GM12878 (cell line): ENCODE measurements around the gene RBM15. TPM values are rescaled to one million over a fixed set of nuclear protein-coding genes. Genes with fewer than 3 reads are reported as not detected.
A peak's percentile ranks its signal among the peaks of the same experiment; 100 is the strongest.

ENCODE experiments used
- ATAC-seq: fragments of 200-7000 bp; cut with Tn5 transposase; 3 replicates; pipeline ENCODE4 v1.9.1; 2020; ENCODE audit warnings: mild to moderate bottlenecking, moderate library complexity
- BruUV-seq: library from RNA; stranded (reverse); fragments of 400-500 nt; replicated peaks from 2 replicates; lab custom pipeline; 2021; lab: Mats Ljungman, UMichigan
- CTCF ChIA-PET: fragments of 300-600 bp; sonication (Branson Sonifier 250); formaldehyde crosslinking; extraction: SDS; loops from one replicate; lab custom pipeline; 2021; ENCODE audit warnings: inconsistent platforms; lab: Yijun Ruan, JAX
- POLR2A ChIA-PET: fragments of 350-600 bp; formaldehyde crosslinking; extraction: SDS; loops from one replicate; lab custom pipeline; 2021; ENCODE audit warnings: inconsistent platforms; lab: Charles Lee
- RAD21 ChIA-PET: fragments of 300-600 bp; sonication (Branson Sonifier 250); formaldehyde crosslinking; loops from one replicate; lab custom pipeline; 2023; ENCODE audit warnings: antibody characterized with exemption; ENCODE audit not compliant: unreplicated experiment; lab: Charles Lee
- SMC1A ChIA-PET: fragments of 300-600 bp; sonication (Branson Sonifier 250); formaldehyde crosslinking; loops from one replicate; lab custom pipeline; 2023; ENCODE audit not compliant: unreplicated experiment, uncharacterized antibody; lab: Charles Lee
- DNase-seq: peaks from one replicate; pipeline ENCODE4 v3.0.0-alpha.2; 2011; ENCODE audit warnings: low read depth, low spot score
- FAIRE-seq: peaks from 3 replicates; lab custom pipeline; 2011; peaks lifted over from hg19 to GRCh38; lab: Jason Lieb, UNC
- H2AFZ ChIP-seq: 2 replicates; pipeline ENCODE4 v1.6.0; 2011; ENCODE audit warnings: low read depth, low read length, control low read depth; ENCODE audit not compliant: control insufficient read depth
- H3K27ac ChIP-seq: 2 replicates; pipeline ENCODE4 v1.5.1; 2011; ENCODE audit warnings: control low read depth; ENCODE audit not compliant: control insufficient read depth, insufficient read depth
- H3K27me3 ChIP-seq, 2 experiments: replicated peaks in 1 of 2; 2 replicates each; pipeline versions ENCODE4 v1.6.0 to v1.6.1; 2011; ENCODE audit warnings: low read length in 1 of 2; ENCODE audit not compliant: control insufficient read depth in 2 of 2, insufficient read depth in 2 of 2
- H3K36me3 ChIP-seq, 2 experiments: 2 replicates each; pipeline ENCODE4 v1.5.1; 2011; ENCODE audit warnings: low read length in 1 of 2; ENCODE audit not compliant: control insufficient read depth in 2 of 2, insufficient read depth in 2 of 2
- H3K4me1 ChIP-seq: 2 replicates; pipeline ENCODE4 v1.6.1; 2011; ENCODE audit warnings: mild to moderate bottlenecking, low read length, moderate library complexity, mixed read lengths; ENCODE audit not compliant: control insufficient read depth, insufficient read depth
- H3K4me2 ChIP-seq: 2 replicates; pipeline ENCODE4 v1.6.0; 2011; ENCODE audit warnings: control low read depth; ENCODE audit not compliant: control insufficient read depth, insufficient read depth
- H3K4me3 ChIP-seq: fragments of 200-600 bp; sonication (generic); 2 replicates; pipeline ENCODE4 v1.5.1; 2016
- H3K79me2 ChIP-seq: 2 replicates; pipeline ENCODE4 v1.6.0; 2011; ENCODE audit warnings: low read length; ENCODE audit not compliant: control insufficient read depth, insufficient read depth
- H3K9ac ChIP-seq: 2 replicates; pipeline ENCODE4 v1.8.0; 2011; ENCODE audit warnings: low read length, control low read depth, mixed read lengths; ENCODE audit not compliant: control insufficient read depth, insufficient read depth
- H3K9me3 ChIP-seq: replicated peaks from 3 replicates; pipeline ENCODE4 v1.5.1; 2011; ENCODE audit warnings: mild to moderate bottlenecking, low read length; ENCODE audit not compliant: control insufficient read depth, insufficient read depth
- H4K20me1 ChIP-seq: 2 replicates; pipeline ENCODE4 v1.6.0; 2011; ENCODE audit not compliant: control insufficient read depth, insufficient read depth
- CBX3 ChIP-seq: fragments of 200-600 bp; sonication (generic); IDR thresholded peaks from 2 replicates; pipeline ENCODE4 v1.6.1; 2016; ENCODE audit warnings: low read depth, borderline replicate concordance
- IRF4 ChIP-seq: IDR thresholded peaks from 2 replicates; pipeline ENCODE4 v1.6.1; 2011; ENCODE audit warnings: low read depth, low read length
- MXI1 ChIP-seq: fragments of 150-350 bp; IDR thresholded peaks from 2 replicates; pipeline ENCODE4 v1.6.1; 2011; ENCODE audit warnings: low read depth, mild to moderate bottlenecking, inconsistent platforms, low read length, improper control_type of control experiment
- RB1 ChIP-seq: fragments of 450-650 bp; formaldehyde crosslinking; IDR thresholded peaks from 2 replicates; pipeline ENCODE4 v1.6.1; 2017; ENCODE audit warnings: mild to moderate bottlenecking, borderline replicate concordance
- SMAD1 ChIP-seq: fragments of 450-650 bp; IDR thresholded peaks from 2 replicates; pipeline ENCODE4 v1.6.1; 2018; ENCODE audit warnings: mild to moderate bottlenecking, low read depth; ENCODE audit not compliant: partially characterized antibody
- TBL1XR1 ChIP-seq: IDR thresholded peaks from 2 replicates; pipeline ENCODE4 v1.6.1; 2012; ENCODE audit warnings: low read depth, low read length, improper control_type of control experiment
- ZNF24 ChIP-seq: fragments of 450-650 bp; IDR thresholded peaks from 2 replicates; pipeline ENCODE4 v1.6.1; 2017; ENCODE audit warnings: antibody characterized with exemption, mild to moderate bottlenecking
- WGBS: methylation state at CpG from one replicate; pipeline ENCODE4 v1.1.6; 2016; ENCODE audit warnings: low lambda C conversion rate; ENCODE audit not compliant: insufficient replicate concordance, insufficient coverage; ENCODE audit errors: missing lambda C conversion rate; 5-methylcytosine and 5-hydroxymethylcytosine counted together
- in situ Hi-C: fragments of 300-500 bp; cut with MboI; formaldehyde crosslinking; loops from 9 replicates; pipeline ENCODE4 v1.14.3; 2018; ENCODE audit warnings: mixed read lengths
- intact Hi-C: fragments of 100-400 bp; cut with micrococcal nuclease; formaldehyde crosslinking; loops from one replicate; pipeline ENCODE4 v1.14.2; 2022; ENCODE audit not compliant: unreplicated experiment
- polyA plus RNA-seq, 11 experiments: library from polyadenylated mRNA; depleted of rRNA in 4 of 11; unstranded in 6 of 11; stranded (reverse) in 5 of 11; fragments of >200 nt; fragmentation: Nextera tagmentation in 4 of 11; fragmentation: Illumina TruSeq in 1 of 11; extraction: Ambion mirVana in 4 of 11; extraction: Trizol in 1 of 11; gene quantifications; 1 replicate in 1 of 11; 2 replicates in 10 of 11; pipeline versions ENCODE4 v1.2.1 to v1.2.3, GENCODE V29; 2011 to 2016; ENCODE audit warnings: inconsistent platforms in 2 of 11, missing spikeins in 2 of 11, low read depth in 1 of 11
- total RNA-seq, 4 experiments: library from RNA; depleted of rRNA in 3 of 4; stranded (reverse); fragments of >200 nt in 3 of 4; fragmentation: Illumina TruSeq in 1 of 4; extraction: Trizol in 1 of 4; gene quantifications; 2 replicates each; pipeline versions ENCODE4 v1.2.1 to v1.2.3, GENCODE V29; 2013 to 2021
- TF ChIP-seq, protein P1 (sequence below): IDR thresholded peaks from 2 replicates; pipeline ENCODE4 v1.6.1; 2012; ENCODE audit warnings: low read length, inconsistent platforms
- TF ChIP-seq, protein P2 (sequence below): fragments of 450-650 bp; IDR thresholded peaks from 2 replicates; pipeline ENCODE4 v1.6.1; 2017; ENCODE audit warnings: borderline replicate concordance
- TF ChIP-seq, protein P3 (sequence below): IDR thresholded peaks from 2 replicates; pipeline ENCODE4 v1.6.1; 2011; ENCODE audit warnings: low read depth, mild to moderate bottlenecking, low read length, moderate library complexity, borderline replicate concordance; ENCODE audit errors: extremely low read depth
- TF ChIP-seq, protein P4 (sequence below): fragments of 150-350 bp; IDR thresholded peaks from 2 replicates; pipeline ENCODE4 v1.6.1; 2014; ENCODE audit warnings: mild to moderate bottlenecking, low read depth, low read length
- TF ChIP-seq, protein P5 (sequence below): fragments of 450-650 bp; formaldehyde crosslinking; IDR thresholded peaks from 2 replicates; pipeline ENCODE4 v1.4.0; 2020; ENCODE audit warnings: mild to moderate bottlenecking, moderate library complexity

RBM15 gene
- total and polyA plus RNA-seq, 10 of the 15 experiments (the other 5 are each of a cell fraction or from before 2014, with no cell fraction given), result 3.1 to 63.2 (median 26.7) TPM

DNA sequence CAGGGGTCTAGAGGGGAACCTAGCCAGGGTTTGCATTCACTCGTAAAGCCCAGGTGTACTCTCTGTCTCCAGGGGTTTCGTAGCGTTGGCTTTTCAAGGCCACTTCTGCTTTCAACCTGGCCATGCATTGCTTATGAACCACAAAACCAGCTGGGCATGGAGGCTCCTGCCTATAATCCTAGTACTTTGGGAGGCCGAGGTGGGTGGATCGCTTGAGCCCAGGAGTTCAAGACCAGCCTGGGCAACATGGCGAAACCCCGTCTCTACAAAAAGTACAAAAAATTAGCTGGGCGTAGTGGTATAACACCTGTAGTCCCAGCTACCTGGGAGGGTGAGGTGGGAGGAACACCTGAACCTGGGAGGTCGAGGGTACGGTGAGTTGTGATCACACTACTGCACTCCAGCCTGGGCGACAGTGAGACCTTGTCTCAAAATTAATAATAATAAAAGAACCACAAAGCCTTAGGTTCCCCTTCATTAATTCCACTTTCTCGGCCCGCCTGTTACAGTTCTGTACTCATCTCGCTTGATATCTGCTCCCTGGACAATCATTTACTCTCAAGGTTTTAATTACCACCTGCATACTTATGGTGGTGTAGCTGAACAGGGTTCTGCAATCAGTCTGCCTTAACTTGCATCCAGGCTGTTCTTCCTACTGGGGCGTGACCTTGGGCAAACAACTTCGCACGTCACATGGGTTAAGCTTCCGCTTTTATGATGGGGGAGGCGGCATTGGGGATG, 45.6 kb downstream of the RBM15 start:
- ChIA-PET POLR2A (interaction anchor here (0.6 to 3.3 kb wide), 10 partner anchors 12 to 46 kb away, joined by 3 to 28 read pairs (median 6); partner anchors contain the start of gene RBM15), SMC1A (interaction anchor here (0.6 to 5.0 kb wide), 19 partner anchors 13 to 353 kb away, joined by 3 to 37 read pairs (median 4); partner anchors contain the start of genes LAMTOR5 and RBM15)
- TF ChIP-seq RB1 (no peak), IRF4 (no peak), TBL1XR1 (no peak), SMAD1 (no peak), ZNF24 (peak; percentile 84), CBX3 (no peak), MXI1 (no peak)
- TF ChIP-seq, protein P1, sequence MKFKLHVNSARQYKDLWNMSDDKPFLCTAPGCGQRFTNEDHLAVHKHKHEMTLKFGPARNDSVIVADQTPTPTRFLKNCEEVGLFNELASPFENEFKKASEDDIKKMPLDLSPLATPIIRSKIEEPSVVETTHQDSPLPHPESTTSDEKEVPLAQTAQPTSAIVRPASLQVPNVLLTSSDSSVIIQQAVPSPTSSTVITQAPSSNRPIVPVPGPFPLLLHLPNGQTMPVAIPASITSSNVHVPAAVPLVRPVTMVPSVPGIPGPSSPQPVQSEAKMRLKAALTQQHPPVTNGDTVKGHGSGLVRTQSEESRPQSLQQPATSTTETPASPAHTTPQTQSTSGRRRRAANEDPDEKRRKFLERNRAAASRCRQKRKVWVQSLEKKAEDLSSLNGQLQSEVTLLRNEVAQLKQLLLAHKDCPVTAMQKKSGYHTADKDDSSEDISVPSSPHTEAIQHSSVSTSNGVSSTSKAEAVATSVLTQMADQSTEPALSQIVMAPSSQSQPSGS, result peak; percentile 18; the same call in 1 of the 2 replicates
- TF ChIP-seq, protein P2, sequence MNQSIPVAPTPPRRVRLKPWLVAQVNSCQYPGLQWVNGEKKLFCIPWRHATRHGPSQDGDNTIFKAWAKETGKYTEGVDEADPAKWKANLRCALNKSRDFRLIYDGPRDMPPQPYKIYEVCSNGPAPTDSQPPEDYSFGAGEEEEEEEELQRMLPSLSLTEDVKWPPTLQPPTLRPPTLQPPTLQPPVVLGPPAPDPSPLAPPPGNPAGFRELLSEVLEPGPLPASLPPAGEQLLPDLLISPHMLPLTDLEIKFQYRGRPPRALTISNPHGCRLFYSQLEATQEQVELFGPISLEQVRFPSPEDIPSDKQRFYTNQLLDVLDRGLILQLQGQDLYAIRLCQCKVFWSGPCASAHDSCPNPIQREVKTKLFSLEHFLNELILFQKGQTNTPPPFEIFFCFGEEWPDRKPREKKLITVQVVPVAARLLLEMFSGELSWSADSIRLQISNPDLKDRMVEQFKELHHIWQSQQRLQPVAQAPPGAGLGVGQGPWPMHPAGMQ, result no peak
- TF ChIP-seq, protein P3, sequence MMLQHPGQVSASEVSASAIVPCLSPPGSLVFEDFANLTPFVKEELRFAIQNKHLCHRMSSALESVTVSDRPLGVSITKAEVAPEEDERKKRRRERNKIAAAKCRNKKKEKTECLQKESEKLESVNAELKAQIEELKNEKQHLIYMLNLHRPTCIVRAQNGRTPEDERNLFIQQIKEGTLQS, result no peak
- TF ChIP-seq, protein P4, sequence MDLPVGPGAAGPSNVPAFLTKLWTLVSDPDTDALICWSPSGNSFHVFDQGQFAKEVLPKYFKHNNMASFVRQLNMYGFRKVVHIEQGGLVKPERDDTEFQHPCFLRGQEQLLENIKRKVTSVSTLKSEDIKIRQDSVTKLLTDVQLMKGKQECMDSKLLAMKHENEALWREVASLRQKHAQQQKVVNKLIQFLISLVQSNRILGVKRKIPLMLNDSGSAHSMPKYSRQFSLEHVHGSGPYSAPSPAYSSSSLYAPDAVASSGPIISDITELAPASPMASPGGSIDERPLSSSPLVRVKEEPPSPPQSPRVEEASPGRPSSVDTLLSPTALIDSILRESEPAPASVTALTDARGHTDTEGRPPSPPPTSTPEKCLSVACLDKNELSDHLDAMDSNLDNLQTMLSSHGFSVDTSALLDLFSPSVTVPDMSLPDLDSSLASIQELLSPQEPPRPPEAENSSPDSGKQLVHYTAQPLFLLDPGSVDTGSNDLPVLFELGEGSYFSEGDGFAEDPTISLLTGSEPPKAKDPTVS, result no peak
- TF ChIP-seq, protein P5, sequence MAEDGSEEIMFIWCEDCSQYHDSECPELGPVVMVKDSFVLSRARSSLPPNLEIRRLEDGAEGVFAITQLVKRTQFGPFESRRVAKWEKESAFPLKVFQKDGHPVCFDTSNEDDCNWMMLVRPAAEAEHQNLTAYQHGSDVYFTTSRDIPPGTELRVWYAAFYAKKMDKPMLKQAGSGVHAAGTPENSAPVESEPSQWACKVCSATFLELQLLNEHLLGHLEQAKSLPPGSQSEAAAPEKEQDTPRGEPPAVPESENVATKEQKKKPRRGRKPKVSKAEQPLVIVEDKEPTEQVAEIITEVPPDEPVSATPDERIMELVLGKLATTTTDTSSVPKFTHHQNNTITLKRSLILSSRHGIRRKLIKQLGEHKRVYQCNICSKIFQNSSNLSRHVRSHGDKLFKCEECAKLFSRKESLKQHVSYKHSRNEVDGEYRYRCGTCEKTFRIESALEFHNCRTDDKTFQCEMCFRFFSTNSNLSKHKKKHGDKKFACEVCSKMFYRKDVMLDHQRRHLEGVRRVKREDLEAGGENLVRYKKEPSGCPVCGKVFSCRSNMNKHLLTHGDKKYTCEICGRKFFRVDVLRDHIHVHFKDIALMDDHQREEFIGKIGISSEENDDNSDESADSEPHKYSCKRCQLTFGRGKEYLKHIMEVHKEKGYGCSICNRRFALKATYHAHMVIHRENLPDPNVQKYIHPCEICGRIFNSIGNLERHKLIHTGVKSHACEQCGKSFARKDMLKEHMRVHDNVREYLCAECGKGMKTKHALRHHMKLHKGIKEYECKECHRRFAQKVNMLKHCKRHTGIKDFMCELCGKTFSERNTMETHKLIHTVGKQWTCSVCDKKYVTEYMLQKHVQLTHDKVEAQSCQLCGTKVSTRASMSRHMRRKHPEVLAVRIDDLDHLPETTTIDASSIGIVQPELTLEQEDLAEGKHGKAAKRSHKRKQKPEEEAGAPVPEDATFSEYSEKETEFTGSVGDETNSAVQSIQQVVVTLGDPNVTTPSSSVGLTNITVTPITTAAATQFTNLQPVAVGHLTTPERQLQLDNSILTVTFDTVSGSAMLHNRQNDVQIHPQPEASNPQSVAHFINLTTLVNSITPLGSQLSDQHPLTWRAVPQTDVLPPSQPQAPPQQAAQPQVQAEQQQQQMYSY (CRISPR knock-in tag), result no peak

More for the DNA sequence above, 45.6 kb downstream of the RBM15 start:
- H3K36me3 ChIP-seq, result no peaks in the 10 kb centered on the region
- CTCF ChIA-PET, result interaction anchor here (0.9 to 4.8 kb wide), 14 partner anchors 9 to 188 kb away, joined by 3 to 21 read pairs (median 4); partner anchors contain the start of genes LAMTOR5 and RBM15
- H3K79me2 ChIP-seq, result no peaks in the 10 kb centered on the region
- H4K20me1 ChIP-seq, result no peaks in the 10 kb centered on the region
- peak overlapping the region; percentile 69 for H3K27ac ChIP-seq
- RAD21 ChIA-PET, result interaction anchor here (0.6 to 3.7 kb wide), 11 partner anchors 12 to 323 kb away, joined by 3 to 35 read pairs (median 4); partner anchors contain the start of gene RBM15
- in situ Hi-C loops (no loop called here), intact Hi-C loops (loop anchor here (2.0 kb wide), 2 partner anchors 20 to 46 kb away; partner anchors contain the start of gene RBM15)
- 19% methylated on average over 19 of the region's 19 CpGs for WGBS
- H2AFZ ChIP-seq, result peak overlapping the region; percentile 62
- FAIRE-seq (no peak), DNase-seq (peak; percentile 45), ATAC-seq (peak; percentile 90)
- no TSS peak for BruUV-seq
- H3K27me3 ChIP-seq, result no peaks in the 10 kb centered on the region
- H3K4me3 ChIP-seq, result peak overlapping the region; percentile 53; the same call in 1 of the 2 replicates
- H3K9ac ChIP-seq, result peak overlapping the region; percentile 5
- H3K4me1 ChIP-seq, result peaks cover 25% of the 10 kb centered on the region
- H3K9me3 ChIP-seq, result no peaks in the 10 kb centered on the region
- H3K4me2 ChIP-seq, result peak overlapping the region; percentile 91
